ENCODE measurements around the gene KRT71. TPM values are rescaled to one million over a fixed set of nuclear protein-coding genes. Genes with fewer than 3 reads are reported as not detected.

The KRT71 gene
- total and polyA plus RNA-seq, 2 of the 8 experiments (the other 6 are each of a cell fraction or from before 2014, with no cell fraction given), result not detected

- Histone ChIP-seq H4K8ac (ENCODE audit: extremely low read depth, insufficient read depth, low read length) (no peak overlapping the region), H3K4me3 (ENCODE audit: extremely low read depth in 1 of 4, insufficient read depth in 2 of 4, low read depth in 3 of 4, low read length in 4 of 4) (no peak overlapping the region), H3K56ac (replicated peaks; ENCODE audit: insufficient read length, low read depth, low read length) (no peak overlapping the region), H3K4me2 (ENCODE audit: insufficient read depth in 1 of 2, low read depth in 2 of 2, low read length in 2 of 2) (no peak overlapping the region), H3K23me2 (ENCODE audit: low read depth, low read length) (no peaks in the 10 kb centered on the region), H2AFZ (ENCODE audit: low read length) (no peak overlapping the region), H3K23ac (ENCODE audit: insufficient read length) (no peak overlapping the region), H3K79me1 (ENCODE audit: low read depth, low read length) (no peaks in the 10 kb centered on the region), H3K9ac (replicated peaks in 1 of 4; ENCODE audit: extremely low read depth in 1 of 4, low read depth in 3 of 4, low read length in 3 of 4) (no peak overlapping the region), H3K79me2 (ENCODE audit: control insufficient read depth in 1 of 2, insufficient read depth in 2 of 2, low read length in 2 of 2) (no peaks in the 10 kb centered on the region), H3K4ac (replicated peaks; ENCODE audit: insufficient read length, low read depth, low read length) (no peak overlapping the region), H4K91ac (replicated peaks; ENCODE audit: insufficient read length, low read length) (no peak overlapping the region), H4K5ac (ENCODE audit: insufficient read length, low read depth, low read length) (no peak overlapping the region), H2BK15ac (ENCODE audit: low read length) (no peak overlapping the region), H3K36me3 (ENCODE audit: control insufficient read depth in 2 of 4, insufficient read depth in 4 of 4, low read length in 3 of 4) (no peaks in the 10 kb centered on the region), H3K18ac (ENCODE audit: extremely low read depth, low read length) (no peak overlapping the region), H3K4me1 (replicated peaks in 1 of 4; ENCODE audit: control insufficient read depth in 3 of 4, insufficient read depth in 4 of 4, low read length in 3 of 4) (no peaks in the 10 kb centered on the region), H3K9me3 (ENCODE audit: insufficient read depth in 2 of 2, low read depth in 1 of 2, low read length in 1 of 2) (no peaks in the 10 kb centered on the region), H2AK5ac (ENCODE audit: low read depth, low read length) (no peak overlapping the region), H3K27ac (ENCODE audit: low read depth, low read length) (no peak overlapping the region), H2BK5ac (ENCODE audit: low read depth, low read length) (no peak overlapping the region), H3K14ac (ENCODE audit: insufficient read length) (no peak overlapping the region), H4K20me1 (replicated peaks in 1 of 2; ENCODE audit: control insufficient read depth in 1 of 2, insufficient read depth in 2 of 2, low read length in 2 of 2) (no peaks in the 10 kb centered on the region), H2BK20ac (ENCODE audit: low read length) (no peak overlapping the region), H2BK12ac (ENCODE audit: low read depth, low read length) (no peak overlapping the region), H2BK120ac (replicated peaks; ENCODE audit: low read depth, low read length) (no peak overlapping the region), H3K27me3 (replicated peaks in 1 of 4; ENCODE audit: control insufficient read depth in 3 of 4, extremely low read depth in 1 of 4, insufficient read depth in 3 of 4, low read length in 3 of 4) (no peaks in the 10 kb centered on the region; a peak in 1 of 7 replicates)
- CTCF ChIA-PET (ENCODE audit: partially characterized antibody), result interaction anchor here (0.5 to 5.0 kb wide), 8 partner anchors 10 to 335 kb away, joined by 3 to 27 read pairs (median 4); partner anchors contain the start of gene KRT5
- POLR2A ChIA-PET (ENCODE audit: partially characterized antibody), result no interaction called here
- DNase-seq (ENCODE audit: low read depth in 1 of 2, low spot score in 2 of 2), result no peak
- no peak for FAIRE-seq
- TF ChIP-seq EZH2 (IDR thresholded peaks at IDR 0.05; ENCODE audit: low read depth, low read length, severe bottlenecking) (no peak), CBX5 (IDR thresholded peaks at IDR 0.05; ENCODE audit: low read depth, low read length) (no peak), RFX5 (IDR thresholded peaks at IDR 0.05; ENCODE audit: borderline replicate concordance, low read depth, low read length) (no peak), EP300 (IDR thresholded peaks at IDR 0.05; ENCODE audit: borderline replicate concordance in 1 of 2, low read depth in 2 of 2, low read length in 2 of 2) (no peak), SUZ12 (IDR thresholded peaks at IDR 0.05; ENCODE audit: low read length) (no peak), PHF8 (conservative IDR thresholded peaks at IDR 0.05; ENCODE audit: low read depth, low read length) (no peak), RNF2 (IDR thresholded peaks at IDR 0.05; ENCODE audit: borderline replicate concordance, low read depth, low read length, missing control alignments, poor library complexity, severe bottlenecking) (no peak), MAFK (IDR thresholded peaks at IDR 0.05; ENCODE audit: low read depth, low read length) (no peak), ZNF274 (IDR thresholded peaks at IDR 0.05; ENCODE audit: borderline replicate concordance, extremely low read depth, low read length) (no peak), KDM5A (IDR thresholded peaks at IDR 0.05; ENCODE audit: low read length) (no peak), CREB1 (IDR thresholded peaks at IDR 0.05) (no peak), EGR1 (IDR thresholded peaks at IDR 0.05; ENCODE audit: borderline replicate concordance, low read depth, low read length) (no peak)
- TF ChIP-seq, protein P1, sequence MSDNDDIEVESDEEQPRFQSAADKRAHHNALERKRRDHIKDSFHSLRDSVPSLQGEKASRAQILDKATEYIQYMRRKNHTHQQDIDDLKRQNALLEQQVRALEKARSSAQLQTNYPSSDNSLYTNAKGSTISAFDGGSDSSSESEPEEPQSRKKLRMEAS (IDR thresholded peaks at IDR 0.05), result no peak
- 91% methylated on average over 2 of the region's 2 CpGs; no CpG with 5 or more reads in 1 of the 2 experiments for WGBS, 2 experiments (ENCODE audit: extremely low coverage in 1 of 2, insufficient coverage in 1 of 2, insufficient read length in 1 of 2, insufficient replicate concordance in 2 of 2, low coverage in 1 of 2, low lambda C conversion rate in 2 of 2, missing lambda C conversion rate in 1 of 2)
These were observed 22.6 kb downstream of the KRT71 start for GRCh38 chr12:52530366-52530765.

Data from H1 (cell line).